Activated effector memory CD4-positive, alpha-beta T cell treated with anti-CD3 and anti-CD28 coated beads, Interleukin-2, amount 50 U/mL, for 16 hours (primary cell): ENCODE data around the gene CDH12.

Experiments used
- DNase-seq: peaks from one replicate; pipeline ENCODE4 v3.0.0-alpha.2; 2020

CDH12 gene

DNA sequence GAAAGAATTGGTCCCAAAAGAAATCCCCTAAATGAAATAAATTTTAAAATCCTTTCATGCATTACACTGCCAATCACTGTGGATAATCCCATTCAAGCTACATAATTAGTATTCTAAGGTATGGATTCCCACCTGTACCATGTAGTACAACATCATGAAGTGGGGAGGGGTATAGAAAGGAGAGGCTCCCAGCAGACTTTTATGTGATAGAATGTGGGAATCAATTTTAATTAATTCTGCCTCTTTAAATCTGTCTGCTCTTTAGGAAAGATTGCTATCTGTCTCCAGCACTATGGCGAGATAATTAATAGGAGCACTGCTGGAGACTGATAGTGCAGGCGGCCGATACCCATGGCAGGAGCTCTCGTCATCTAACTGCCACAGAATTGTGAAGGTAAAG is 95.4 kb downstream of the CDH12 start:
- no peak for DNase-seq

DNA sequence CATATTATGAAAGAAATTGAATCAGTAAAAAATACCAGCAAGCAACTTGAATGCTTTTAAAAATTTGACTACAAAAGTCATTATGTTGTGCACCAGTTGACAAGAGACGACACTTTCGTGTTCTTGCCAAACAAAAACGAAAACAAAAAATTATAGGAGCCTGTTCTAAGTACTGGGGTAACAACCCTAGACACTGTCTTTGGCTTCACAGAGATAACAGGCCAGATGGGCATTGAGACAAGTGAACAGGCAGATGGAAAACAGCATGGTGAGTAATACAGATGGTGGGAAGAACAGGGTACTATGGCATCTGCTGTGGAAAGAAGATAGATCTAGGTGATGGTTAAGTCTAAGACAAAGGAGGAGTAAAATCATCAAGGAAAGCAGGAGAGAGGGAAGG is 99.0 kb downstream of the CDH12 start:
- no peak for DNase-seq

GRCh38 chr5:22751536-22751935 is 101.6 kb downstream of the CDH12 start:
- DNase-seq: no peak

DNA sequence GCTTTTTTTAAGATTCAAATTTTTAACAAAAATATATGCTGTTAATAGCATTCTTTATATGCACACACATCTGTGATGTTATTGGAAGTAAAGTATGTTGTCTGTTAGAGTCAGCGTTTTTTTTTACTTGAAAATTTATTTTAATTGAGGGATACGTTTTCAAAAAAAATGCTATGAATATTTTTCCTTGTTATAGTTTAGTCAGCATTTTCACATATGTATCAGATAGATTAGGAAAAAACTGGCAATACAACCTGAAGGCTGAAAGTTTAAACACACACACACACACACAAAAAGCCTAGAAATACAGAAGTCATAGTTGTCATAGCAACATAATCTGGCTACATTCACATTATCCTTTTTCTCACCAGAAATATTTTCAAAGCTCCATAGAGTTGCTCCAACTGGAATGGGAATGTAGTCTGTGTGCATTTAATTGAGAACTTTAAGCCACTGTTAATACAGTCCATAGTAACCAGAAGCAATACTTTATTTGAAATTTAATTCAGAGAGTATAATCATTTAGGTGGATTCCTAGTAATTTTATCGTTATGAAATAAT is 116.6 kb downstream of the CDH12 start:
- no peak for DNase-seq

GRCh38 chr5:22734907-22735306 is 118.2 kb downstream of the CDH12 start:
- DNase-seq: no peak

- no peak for DNase-seq
Observed at GRCh38 chr5:22728610-22729009, 124.5 kb downstream of the CDH12 start.

DNA sequence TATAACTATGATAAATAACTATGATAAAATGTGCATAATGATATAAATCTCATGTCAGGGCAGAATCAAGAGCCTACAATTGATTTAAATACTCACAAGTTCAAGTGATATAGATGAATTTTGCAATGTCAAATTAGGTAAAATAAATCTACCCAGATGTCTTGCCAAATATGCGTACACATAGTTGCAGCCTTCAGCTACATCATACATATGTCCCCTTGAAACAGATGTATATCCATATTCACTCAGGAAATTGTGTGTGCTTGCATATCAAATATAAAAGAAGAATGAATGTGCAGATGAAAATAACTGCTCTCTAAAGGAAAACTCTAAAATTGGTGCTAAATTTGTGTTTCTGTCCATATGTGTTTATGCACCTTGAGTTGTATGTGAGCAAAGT is 130.7 kb downstream of the CDH12 start:
- DNase-seq: no peak

GRCh38 chr5:22722056-22722455 is 131.1 kb downstream of the CDH12 start:
- no peak for DNase-seq

- no peak for DNase-seq
Observed at GRCh38 chr5:22719842-22720241, 133.3 kb downstream of the CDH12 start.

GRCh38 chr5:22710660-22711059 is 142.5 kb downstream of the CDH12 start:
- no peak for DNase-seq

DNA sequence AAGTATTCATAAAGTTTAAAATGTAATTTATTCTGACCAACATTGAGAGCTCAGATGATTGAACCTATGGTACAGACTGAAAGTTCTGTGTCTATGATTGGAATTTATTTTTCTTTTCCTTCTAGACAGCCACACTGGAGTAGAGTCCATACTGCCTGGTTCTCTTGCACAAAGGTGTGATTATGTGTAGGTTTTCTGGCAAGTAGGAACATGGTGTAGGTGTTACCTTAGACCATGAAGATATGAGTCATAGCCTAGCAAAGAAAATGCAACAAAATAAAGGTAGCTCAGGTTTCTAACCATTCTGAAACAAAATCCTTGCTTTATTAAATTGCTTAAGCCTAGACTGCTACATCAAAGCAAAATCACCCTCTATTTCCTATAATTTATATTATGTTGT is 143.4 kb downstream of the CDH12 start:
- DNase-seq: no peak

DNA sequence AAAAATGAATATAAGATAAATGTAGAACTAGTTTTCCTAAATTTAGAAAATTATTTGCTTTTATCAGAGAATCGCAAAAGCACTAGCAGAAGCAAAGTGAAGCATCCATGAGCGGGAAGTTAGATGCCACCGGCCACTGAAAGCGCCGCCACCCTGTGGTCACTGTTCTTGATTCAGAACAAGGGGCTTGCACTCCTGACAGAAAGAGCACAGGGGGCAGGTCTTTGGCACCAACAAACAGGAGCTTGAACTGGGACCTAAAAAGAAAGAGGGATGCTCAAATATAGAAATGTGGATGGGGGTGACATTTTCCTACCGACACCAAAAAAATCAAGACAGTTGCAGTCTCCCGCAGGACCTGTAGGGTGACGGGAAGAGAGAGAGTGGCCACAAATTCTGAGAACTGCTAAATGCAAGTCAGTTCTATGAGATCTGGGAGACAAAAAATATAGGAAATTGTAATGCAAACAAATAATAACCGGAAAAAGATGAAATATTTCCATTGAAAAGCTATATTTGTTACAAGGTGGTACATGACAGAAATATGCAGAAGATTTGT is 144.3 kb downstream of the CDH12 start:
- DNase-seq: no peak

GRCh38 chr5:22706901-22707300 is 146.2 kb downstream of the CDH12 start:
- no peak for DNase-seq

- no peak for DNase-seq
Observed at GRCh38 chr5:22699319-22699718, 153.8 kb downstream of the CDH12 start.

- no peak for DNase-seq
Observed at GRCh38 chr5:22693121-22693520, 160.0 kb downstream of the CDH12 start.

DNA sequence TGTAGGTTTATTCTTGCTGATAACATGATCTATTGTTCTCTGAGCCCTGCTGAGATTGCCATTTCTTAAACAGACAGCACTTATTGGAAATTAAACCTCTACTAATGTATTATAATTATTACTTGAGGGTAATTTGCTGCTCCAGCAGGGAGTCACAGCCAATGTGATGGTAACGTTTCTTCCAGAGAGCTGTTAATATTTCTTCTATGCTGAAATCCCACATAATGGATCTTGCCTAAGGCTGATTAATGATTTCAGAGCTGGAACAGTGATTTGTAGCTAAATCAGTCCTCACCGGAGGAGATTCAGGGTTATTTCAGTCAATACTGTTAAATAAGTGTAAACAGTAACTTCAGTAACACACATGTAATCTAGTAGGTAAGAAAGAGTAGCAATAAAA is 170.1 kb downstream of the CDH12 start:
- DNase-seq: no peak

DNA sequence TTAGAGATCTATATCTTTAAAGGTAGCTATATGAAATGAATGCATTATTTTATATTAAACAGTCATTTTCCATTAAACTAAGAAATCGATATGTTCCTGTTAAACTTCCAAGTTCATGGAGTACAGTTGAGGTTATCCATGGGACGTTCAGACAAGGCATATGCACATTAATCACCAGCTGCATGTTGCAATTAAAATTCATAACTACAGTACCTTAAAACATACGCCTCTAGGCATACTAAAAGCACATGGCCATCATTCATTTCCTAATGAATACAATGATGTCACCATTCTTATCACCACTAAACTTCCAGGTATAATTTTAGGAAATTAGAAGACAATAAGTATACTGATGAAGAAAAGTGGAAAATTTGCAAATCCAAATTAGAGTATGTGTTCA is 174.3 kb downstream of the CDH12 start:
- no peak for DNase-seq

GRCh38 chr5:22673131-22673530 is 180.0 kb downstream of the CDH12 start:
- no peak for DNase-seq

- DNase-seq: no peak
Observed at GRCh38 chr5:22669345-22669744, 183.8 kb downstream of the CDH12 start.

DNA sequence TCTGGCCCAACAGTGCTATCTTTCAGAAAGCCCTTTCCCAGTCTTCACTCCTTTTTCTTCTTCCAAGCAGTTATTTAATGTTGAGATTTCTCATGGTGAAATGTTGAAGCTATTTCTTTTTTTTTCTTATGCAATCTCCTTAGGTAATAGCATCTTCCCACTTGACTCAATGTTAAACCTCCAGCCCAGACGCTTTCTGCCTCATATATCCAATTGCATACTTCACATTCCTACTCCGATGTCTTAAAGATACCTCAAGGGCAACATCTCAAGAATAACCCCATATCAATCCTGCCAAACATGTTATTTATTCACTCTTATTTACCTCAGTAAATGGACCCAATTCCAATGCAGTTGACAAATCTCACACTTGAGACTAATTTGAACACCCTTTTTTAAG is 187.3 kb downstream of the CDH12 start:
- DNase-seq: no peak

DNA sequence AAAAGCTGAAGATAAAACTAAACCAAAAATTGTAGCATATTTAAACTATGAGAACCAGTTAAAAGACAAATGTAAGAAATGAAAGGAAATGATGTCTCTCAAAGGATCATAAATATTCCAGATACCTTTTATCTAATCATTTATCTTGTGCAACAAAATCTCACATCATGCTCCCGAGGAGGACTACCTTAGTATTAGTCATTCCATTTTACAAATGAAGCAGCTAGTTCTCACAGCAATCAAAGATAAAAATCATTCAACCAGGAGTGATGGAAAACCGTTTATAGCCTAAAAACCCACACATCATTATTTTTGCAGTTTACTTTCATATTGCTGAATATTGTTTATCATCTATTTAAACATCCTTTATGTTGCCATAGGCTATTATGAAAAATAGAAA is 190.0 kb downstream of the CDH12 start:
- no peak for DNase-seq

- no peak for DNase-seq
Observed at GRCh38 chr5:22662391-22662790, 190.8 kb downstream of the CDH12 start.

GRCh38 chr5:22651355-22651754 is 201.8 kb downstream of the CDH12 start:
- DNase-seq: no peak

GRCh38 chr5:22650511-22650910 is 202.6 kb downstream of the CDH12 start:
- no peak for DNase-seq

- no peak for DNase-seq
Observed at GRCh38 chr5:22649074-22649473, 204.1 kb downstream of the CDH12 start.

- no peak for DNase-seq
Observed at GRCh38 chr5:22644859-22645258, 208.3 kb downstream of the CDH12 start.
